G401 (cell line): Measurements from ENCODE around the gene KATNB1. TPM values are rescaled to one million over a fixed set of nuclear protein-coding genes. Genes with fewer than 3 reads are reported as not detected.
"Not testable (repeated sequence)": the region's sequence is repeated elsewhere in the genome, so short reads cannot be mapped to it uniquely, and the experiment has no call there.

Source experiments
- DNase-seq: peaks from one replicate; pipeline ENCODE4 v3.0.0-alpha.2; 2015; ENCODE audit warnings: low spot score
- in situ Hi-C: cut with HindIII; loops from 2 replicates; pipeline ENCODE4 v1.10.0; 2016; ENCODE audit warnings: low sequenced_read_pairs, mixed read lengths
- total RNA-seq: library from RNA; depleted of rRNA; stranded (reverse); fragments of >200 nt; shearing (Covaris generic); gene quantifications from 2 replicates; pipeline ENCODE4 v1.2.3, GENCODE V29; 2014

Gene KATNB1
- total RNA-seq, 1 experiment from 2014 or later, result 55.6 TPM

DNA sequence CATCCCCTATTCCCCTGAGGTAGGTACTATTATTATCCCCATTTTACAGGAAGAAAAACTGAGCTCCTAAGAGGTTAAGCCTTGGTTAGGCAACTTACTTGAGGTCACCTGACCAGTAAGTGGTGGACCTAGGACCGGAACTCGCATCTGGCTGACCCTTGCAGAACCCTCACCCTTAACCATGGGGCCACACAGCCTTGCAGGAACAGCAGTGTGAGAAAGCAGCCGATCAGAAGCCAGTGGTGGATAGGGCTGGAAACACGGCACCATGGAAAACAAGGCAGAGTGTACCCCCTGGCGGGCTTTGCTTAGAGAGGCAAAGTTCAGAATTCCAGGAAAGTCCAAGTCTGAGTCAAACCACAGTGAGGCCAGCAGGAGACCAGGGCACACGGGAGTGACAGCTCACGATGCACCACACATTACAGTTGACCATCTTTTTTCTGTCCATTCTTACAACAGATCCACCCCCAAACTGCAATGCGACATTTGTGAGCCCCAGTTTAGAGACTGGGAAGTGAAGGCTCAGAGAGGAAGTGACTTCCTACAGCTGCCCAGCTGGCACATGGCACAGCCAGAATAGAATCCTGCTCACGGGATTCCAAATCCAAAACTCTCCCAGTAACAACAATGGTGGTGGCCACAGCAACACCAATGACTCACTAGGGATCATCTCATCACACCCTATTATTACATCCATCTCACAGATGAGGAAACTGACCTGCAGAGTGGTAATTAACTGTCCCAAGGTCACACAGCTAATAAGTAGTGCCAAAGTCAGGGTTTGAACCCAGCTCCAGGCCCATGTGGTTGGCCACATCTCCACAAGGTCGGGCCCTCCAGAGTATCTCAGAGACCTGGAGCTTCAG is 46.4 kb downstream of the KATNB1 start:
- in situ Hi-C loops, result no loop called here
- no peak for DNase-seq

DNA sequence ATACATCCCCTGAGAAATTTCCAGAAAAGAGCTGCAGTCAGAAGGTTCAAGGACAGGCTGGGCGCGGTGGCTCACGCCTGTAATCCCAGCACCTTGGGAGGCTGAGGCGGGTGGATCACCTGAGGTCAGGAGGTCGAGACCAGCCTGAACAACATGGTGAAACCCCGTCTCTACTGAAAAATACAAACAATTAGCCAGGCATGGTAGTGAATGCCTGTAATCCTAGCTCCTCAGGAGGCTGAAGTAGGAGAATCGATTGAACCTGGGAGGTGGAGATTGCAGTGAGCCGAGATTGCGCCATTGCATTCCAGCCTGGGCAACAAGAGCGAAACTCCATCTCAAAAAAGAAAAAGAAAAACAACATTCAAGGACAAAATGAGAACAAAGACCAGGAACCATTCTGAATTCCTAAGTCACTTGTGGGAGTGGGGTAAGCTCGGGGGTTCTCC is 47.1 kb downstream of the KATNB1 start:
- in situ Hi-C loops, DNase-seq: not testable (repeated sequence)

DNA sequence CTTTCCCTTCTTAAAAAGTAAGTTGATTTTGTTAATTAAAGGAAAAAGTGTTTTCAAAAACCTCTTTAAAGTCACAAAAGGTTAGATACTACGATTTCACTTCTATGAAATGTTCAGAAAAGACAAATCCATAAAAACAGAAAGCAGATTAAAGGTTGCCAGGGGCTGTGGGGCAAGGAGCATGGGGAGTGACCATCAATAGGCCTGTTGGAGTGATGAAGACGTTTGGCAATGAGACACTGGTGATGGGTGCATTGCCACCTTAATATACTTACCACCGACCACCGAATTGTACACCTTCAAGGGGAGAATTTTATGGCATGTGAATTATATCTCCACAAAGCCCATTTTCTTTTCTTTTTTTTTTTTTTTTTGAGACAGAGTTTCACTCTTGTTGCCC is 47.5 kb downstream of the KATNB1 start:
- in situ Hi-C loops, result no loop called here
- no peak for DNase-seq

- in situ Hi-C loops, result no loop called here
- no peak for DNase-seq
These were observed 48.3 kb downstream of the KATNB1 start for GRCh38 chr16:57783883-57784282.

DNA sequence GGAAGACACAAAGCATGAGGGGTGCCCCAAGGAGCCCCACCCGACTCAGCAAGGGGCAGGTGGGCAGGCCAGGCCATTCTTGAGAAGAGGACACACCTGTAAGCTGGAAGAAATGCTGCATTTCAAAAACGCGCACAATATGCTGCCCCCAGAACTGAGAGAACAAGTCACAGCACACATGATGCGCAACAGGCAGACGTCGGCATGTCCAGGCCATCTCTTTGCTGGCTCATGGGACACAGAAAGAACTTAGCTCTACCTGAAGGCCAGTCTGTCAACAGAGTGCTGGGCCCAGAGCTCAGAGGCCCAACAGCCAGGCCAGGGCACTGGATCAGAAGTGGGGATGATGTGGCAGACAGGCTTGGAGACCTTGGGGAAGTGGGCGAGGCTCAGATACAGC is 48.8 kb downstream of the KATNB1 start:
- DNase-seq, result no peak
- in situ Hi-C loops, result no loop called here

DNA sequence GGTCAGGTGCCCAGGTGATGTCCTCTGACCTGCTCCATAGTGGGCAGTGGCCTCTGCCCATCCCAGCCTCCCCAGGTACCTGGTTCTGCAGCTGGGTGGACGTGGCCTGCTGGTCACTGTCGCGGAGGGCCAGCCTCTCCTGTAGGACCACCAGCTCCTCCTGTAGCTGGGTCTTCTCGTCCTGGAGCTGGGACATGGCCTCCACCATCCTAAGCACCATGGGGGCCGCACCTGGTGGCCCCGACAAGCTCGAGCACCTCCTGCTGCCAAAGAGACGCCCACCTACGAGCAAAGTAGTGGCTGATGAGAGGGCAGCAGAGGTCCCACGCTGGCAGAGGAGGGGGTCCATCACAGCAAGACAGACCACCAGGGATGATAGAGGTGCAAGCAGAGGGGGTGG is 49.8 kb downstream of the KATNB1 start:
- in situ Hi-C loops, result no loop called here
- no peak for DNase-seq

GRCh38 chr16:57785924-57786323 is 50.4 kb downstream of the KATNB1 start:
- in situ Hi-C loops, result no loop called here
- no peak for DNase-seq

- in situ Hi-C loops, result no loop called here
- DNase-seq, result peak; percentile 39
These were observed 51.3 kb downstream of the KATNB1 start for GRCh38 chr16:57786632-57787518.

DNA sequence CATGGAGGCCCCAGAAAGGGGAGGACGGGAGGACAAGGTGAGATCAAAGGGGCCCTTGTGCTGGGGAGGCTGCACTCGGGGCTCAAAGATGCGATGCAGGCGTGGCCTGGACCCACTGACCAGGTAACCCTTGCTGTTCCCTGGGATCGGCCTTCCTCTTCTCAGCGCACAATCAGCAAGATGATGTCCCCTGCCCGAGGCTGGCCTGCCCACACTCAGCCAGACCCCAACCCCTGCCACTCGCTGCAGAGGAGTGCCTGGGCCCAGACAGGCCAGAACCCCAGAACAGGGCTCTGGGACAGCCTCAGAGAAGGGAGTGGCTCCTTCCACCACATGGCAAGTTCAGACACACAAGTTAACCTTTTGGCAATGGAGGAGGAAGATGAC is 51.9 kb downstream of the KATNB1 start:
- DNase-seq, result no peak
- in situ Hi-C loops, result no loop called here

DNA sequence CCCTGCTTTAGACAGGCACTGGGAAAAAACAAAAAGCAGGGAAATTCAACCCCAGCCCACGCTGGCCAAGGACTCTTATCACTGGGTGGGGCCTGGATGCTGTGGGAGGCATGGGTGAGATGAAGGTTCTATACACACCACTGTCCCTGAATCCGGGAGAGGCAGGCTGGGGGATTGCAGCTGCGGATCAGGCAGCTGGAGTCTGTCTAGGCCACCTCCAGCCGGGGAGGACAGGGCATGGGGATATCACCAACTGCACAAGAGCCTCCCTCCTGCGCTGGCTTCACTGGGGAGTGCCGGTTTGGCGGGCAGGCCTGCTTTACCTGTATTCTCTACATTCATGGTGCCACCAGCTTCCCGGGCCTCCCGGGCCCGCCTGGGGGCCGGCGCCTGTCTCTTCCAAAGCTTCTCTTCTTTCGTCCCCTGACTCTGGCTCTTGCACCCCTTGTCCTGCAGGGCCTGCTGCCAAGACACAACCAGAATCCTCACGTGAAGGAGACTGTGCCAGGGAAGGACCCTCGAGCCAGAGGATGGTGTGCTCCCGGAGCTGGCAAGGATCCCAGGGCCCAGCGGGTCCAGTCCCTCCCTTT is 52.8 kb downstream of the KATNB1 start:
- DNase-seq, result no peak
- in situ Hi-C loops, result no loop called here

DNA sequence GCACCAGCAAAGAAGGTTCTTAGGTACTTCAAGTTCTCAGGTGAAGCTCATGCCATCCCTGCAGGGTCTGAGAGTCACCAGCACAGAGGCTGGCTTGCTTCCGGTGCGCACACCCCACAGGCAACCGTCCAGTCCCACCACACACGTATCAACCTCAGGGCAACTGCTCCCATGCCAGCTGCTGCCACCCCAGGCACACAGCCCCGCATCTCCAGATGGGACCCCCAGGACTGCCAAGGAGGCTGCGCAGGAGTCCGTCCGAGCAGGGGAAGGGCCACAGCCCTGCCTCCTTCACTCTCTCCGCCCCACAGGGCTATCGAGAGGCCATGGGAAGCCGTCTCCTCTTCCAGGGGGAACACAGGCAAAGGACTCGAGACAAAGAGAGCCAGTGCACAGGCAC is 53.4 kb downstream of the KATNB1 start:
- in situ Hi-C loops, result no loop called here
- no peak for DNase-seq

DNA sequence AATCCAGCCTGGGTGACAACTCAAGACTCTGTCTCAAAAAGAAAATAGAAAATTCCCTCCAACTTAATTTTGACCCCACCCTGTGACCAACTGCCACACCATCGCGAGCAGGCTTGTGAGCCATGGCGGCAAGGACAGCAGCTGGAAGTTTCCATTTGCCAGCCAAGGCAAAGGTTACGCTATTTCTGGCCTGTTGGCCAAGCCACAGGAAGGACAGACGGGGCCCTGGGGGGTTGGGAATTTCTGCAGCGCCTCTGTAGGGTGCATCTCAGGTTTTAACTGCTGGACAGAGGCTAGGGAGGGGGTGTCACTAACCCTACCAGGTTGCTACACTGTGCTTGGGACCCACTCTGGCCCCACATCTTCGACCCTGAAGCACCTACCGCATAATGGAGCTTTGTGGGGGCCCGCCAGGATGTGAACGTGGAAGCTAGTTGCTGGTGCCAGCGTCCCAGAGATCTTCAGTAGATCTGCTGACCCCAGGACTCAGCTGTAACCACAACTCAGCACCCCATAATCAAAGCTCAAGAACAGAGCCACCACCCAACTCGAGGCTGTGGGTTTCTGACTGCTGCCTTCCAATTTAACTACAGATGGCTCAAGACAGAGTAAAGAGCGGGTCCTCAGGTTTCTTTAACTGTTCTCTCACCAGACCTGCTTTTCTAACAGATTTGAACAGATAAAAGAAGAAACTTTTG is 55.8 kb downstream of the KATNB1 start:
- in situ Hi-C loops, result no loop called here
- no peak for DNase-seq

GRCh38 chr16:57791893-57792461 is 56.4 kb downstream of the KATNB1 start:
- DNase-seq, result no peak
- in situ Hi-C loops, result no loop called here

DNA sequence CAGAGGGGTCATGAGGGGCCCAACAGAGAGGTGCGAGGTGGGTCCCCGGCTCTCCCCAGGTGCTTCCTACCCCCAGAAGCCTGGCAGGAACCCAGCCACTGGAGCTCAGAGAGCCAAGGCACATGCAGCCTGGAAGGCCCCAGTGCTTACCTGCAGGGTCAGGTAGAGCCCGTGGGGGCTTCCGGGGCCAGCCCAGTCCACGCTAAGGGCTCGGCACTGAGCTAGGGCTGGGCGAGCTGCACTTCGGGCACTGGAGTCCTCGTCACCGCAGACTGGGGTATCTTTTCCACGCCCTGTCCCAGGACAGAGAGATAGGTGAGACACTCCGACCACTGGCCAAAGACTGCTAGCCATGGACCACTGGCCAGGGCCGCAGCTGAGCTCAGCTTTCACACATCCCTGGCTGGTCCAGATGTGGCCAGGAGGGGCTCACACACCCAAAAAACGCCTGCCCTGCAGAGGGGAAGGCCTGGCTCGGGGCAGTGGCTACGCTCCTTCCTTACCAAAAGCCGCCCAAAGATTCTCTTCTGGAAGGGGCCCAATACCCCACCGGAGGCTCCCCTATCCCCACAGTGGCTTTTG is 59.4 kb downstream of the KATNB1 start:
- in situ Hi-C loops, result loop anchor here (5.0 kb wide), 1 partner anchor 38 kb away; no protein-coding TSS in a partner anchor
- DNase-seq, result no peak

- peak; percentile 51 for DNase-seq
- in situ Hi-C loops, result loop anchor here (5.0 kb wide), 1 partner anchor 38 kb away; no protein-coding TSS in a partner anchor
These were observed 59.9 kb downstream of the KATNB1 start for GRCh38 chr16:57795431-57795878.

- in situ Hi-C loops, result loop anchor here (5.0 kb wide), 1 partner anchor 39 kb away; no protein-coding TSS in a partner anchor
- DNase-seq, result not testable (repeated sequence)
These were observed 60.4 kb downstream of the KATNB1 start for GRCh38 chr16:57796014-57796413.

- DNase-seq, result no peak
- in situ Hi-C loops, result loop anchor here (5.0 kb wide), 1 partner anchor 40 kb away; no protein-coding TSS in a partner anchor
These were observed 61.6 kb downstream of the KATNB1 start for GRCh38 chr16:57797216-57797525.

DNA sequence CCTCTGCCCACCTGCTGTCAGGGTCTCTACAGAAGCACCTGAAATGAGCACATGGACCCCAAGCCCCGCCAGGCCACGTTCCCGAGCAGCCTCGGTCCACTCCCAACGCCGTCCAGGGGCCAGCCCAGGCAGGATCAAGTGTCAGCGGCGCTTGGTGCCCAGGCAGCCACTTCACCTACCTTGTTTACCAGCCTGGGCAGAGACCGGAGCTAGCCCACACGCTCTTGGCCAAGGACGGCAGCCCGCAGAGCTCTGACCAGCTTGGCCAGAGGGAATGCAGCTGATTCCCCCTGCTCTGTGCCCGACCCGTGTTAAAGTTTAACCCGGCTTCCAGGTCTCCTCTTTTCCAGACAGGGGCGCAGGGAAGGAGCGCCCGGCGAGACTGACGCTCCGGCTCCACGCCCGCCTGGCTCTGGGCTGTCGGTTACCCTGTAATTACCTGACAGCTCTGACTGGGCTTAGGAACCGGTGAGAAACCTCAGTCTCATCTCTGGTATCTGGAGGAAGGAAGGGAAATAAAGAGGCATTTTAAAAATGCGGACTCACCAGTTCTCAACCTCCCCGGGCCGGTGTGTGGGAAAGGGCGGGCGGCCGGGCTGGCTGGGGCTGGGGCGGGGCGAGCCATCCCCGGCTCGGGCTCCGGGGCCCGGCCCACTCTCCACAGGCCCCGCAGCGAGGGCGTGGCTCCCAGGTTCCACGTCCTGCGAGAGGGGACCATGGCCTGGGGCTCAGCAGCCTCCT is 62.1 kb downstream of the KATNB1 start:
- no peak for DNase-seq
- in situ Hi-C loops, result loop anchor here (5.0 kb wide), 1 partner anchor 40 kb away; no protein-coding TSS in a partner anchor
